Activated T-helper 2 cell treated with anti-CD3 and anti-CD28 coated beads, Interferon-gamma antibody, Interleukin-2, Interleukin-4, amounts not matched to agents 10 μg/mL and 5 μg/mL and 100 μg/mL, durations not matched to agents 14 hours and 24 hours and 36 hours (primary cell): ENCODE results near the gene SLC45A2. TPM values are rescaled to one million over a fixed set of nuclear protein-coding genes. Genes with fewer than 3 reads are reported as not detected.
"Not testable (repeated sequence)": the region's sequence is repeated elsewhere in the genome, so short reads cannot be mapped to it uniquely, and the experiment has no call there.

Experiments
- DNase-seq: peaks from one replicate; pipeline ENCODE4 v3.0.0; 2021; ENCODE audit warnings: low spot score
- H3K27ac Mint-ChIP-seq: one replicate; pipeline ENCODE4 v1.8.0; 2021; ENCODE audit warnings: mixed read lengths
- H3K27me3 Mint-ChIP-seq: one replicate; pipeline ENCODE4 v1.8.0; 2021; ENCODE audit warnings: low read depth, mixed read lengths
- H3K36me3 Mint-ChIP-seq: one replicate; pipeline ENCODE4 v1.8.0; 2021; ENCODE audit warnings: low read depth, mixed read lengths
- H3K4me1 Mint-ChIP-seq: one replicate; pipeline ENCODE4 v1.8.0; 2021; ENCODE audit warnings: low read depth, mixed read lengths
- H3K4me3 Mint-ChIP-seq: one replicate; pipeline ENCODE4 v1.8.0; 2021; ENCODE audit warnings: low read depth, mild to moderate bottlenecking, moderate library complexity, mixed read lengths
- H3K9me3 Mint-ChIP-seq: one replicate; pipeline ENCODE4 v1.8.0; 2021; ENCODE audit warnings: mixed read lengths
- intact Hi-C: fragments of 100-400 bp; cut with micrococcal nuclease; formaldehyde crosslinking; loops from one replicate; pipeline ENCODE4 v1.15.1; 2023
- total RNA-seq: library from RNA; stranded (reverse); gene quantifications from 2 replicates; pipeline ENCODE4 v1.2.3, GENCODE V29; 2022

SLC45A2 gene
- total RNA-seq, 1 donor from 2014 or later, result not detected

DNA sequence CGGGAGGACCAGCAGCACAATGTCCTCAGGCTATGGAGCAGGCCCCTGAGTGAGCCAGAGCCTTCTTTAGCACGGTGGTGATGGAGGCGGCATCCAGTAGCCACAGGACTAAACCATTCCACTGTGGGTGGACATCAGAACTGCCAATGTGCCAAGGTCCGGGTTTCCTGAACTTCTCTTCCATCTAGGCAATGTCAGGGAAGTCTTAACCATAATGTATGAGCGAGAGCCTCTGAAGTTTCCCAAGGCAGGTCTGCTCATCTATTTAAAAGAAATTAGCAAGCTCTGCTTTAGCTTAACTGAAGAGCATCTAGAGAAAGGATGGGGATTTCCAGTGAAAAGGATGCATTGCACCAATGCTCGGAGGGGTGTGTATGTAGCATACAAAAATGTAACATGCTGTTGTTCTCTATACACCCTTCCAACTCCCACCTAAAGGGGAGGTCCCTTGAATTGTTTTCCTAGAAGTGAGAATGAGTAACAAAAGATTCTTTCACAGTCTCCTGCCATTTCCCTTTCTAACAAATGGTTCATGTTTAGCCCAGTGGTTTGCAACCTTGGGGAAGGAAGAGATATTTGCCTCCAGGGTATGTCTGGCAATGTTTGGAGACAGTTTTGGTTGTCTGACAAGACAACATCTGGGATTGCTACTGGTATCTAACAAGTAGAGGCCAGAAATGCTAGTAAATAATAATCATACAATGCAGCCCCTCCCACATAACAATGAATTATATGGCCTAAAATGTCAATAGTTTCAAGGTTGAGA is 54.4 kb downstream of the SLC45A2 start:
- DNase-seq, result no peak
- H3K27ac Mint-ChIP-seq, result no peak overlapping the region
- H3K4me3 Mint-ChIP-seq, result no peak overlapping the region
- no peaks in the 10 kb centered on the region for H3K9me3 Mint-ChIP-seq
- no peaks in the 10 kb centered on the region for H3K4me1 Mint-ChIP-seq
- H3K36me3 Mint-ChIP-seq, result no peaks in the 10 kb centered on the region
- H3K27me3 Mint-ChIP-seq, result peaks cover 5% of the 10 kb centered on the region
- intact Hi-C loops, result no loop called here

DNA sequence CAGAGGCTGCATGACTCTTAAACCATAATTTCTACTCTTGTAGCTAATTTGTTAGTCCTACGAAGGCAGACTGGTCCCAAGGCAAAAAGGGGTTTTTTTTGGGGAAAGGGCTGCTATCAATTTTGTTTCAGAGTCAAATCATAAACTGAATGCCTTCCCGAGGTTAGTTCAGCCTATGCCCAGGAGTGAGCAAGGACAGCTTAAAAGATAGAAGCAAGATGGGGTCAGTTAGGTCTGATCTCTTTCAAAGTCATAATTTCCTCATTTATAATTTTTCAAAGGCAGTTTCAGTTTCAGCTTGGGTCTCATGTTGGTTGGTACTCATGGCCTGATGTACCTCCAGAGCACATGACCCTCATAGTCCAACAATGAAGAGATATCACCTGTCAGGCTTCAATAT is 56.2 kb downstream of the SLC45A2 start:
- H3K36me3 Mint-ChIP-seq, result no peaks in the 10 kb centered on the region
- H3K27ac Mint-ChIP-seq, result no peak overlapping the region
- peaks cover 6% of the 10 kb centered on the region for H3K27me3 Mint-ChIP-seq
- no peak for DNase-seq
- H3K9me3 Mint-ChIP-seq, result no peaks in the 10 kb centered on the region
- intact Hi-C loops, result no loop called here
- H3K4me1 Mint-ChIP-seq, result no peaks in the 10 kb centered on the region
- H3K4me3 Mint-ChIP-seq, result no peak overlapping the region

DNA sequence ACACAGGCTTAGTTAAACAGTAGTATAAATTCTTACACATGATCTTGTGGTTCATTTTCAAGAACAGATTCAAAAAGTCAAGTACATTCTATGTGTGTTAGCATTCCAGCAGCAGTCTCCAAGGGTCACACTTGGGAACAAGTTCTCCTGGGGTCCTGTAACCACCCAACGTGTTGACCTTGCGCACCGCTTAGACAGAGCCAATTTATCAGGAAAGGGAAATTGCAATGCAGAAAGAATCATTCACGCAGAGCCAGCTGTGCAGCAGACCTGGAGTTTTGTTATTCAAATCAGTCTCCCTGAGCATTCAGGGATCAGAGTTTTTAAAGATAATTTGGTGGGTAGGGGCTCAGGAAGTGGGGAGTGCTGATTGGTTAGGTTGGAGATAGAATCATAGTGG is 56.8 kb downstream of the SLC45A2 start:
- H3K27me3 Mint-ChIP-seq, result peaks cover 10% of the 10 kb centered on the region
- H3K9me3 Mint-ChIP-seq, result no peaks in the 10 kb centered on the region
- no peak overlapping the region for H3K27ac Mint-ChIP-seq
- no peaks in the 10 kb centered on the region for H3K4me1 Mint-ChIP-seq
- no peaks in the 10 kb centered on the region for H3K36me3 Mint-ChIP-seq
- DNase-seq, result no peak
- no peak overlapping the region for H3K4me3 Mint-ChIP-seq
- intact Hi-C loops, result no loop called here

DNA sequence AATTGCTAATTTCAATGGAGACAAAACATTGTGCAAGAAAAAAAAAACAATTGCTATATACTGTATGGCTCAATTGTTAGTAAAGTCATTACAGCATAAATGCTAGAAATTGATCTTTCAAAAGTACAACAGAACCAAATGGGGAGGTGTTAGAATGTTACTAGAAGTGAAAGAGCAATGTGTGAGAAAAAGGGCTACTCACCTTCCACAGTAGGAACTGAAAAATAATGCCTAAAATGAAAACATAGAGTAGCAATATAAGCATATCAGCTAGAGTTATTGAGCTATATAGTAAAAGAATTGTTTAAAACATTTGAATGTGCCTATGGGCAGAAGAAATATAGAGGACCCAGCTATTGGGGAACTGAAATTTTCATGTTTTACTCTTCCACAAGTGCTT is 59.2 kb downstream of the SLC45A2 start:
- Mint-ChIP-seq H3K36me3 (no peaks in the 10 kb centered on the region), H3K4me3 (no peak overlapping the region), H3K9me3 (no peaks in the 10 kb centered on the region), H3K27ac (no peak overlapping the region), H3K27me3 (peaks cover 12% of the 10 kb centered on the region), H3K4me1 (no peaks in the 10 kb centered on the region)
- intact Hi-C loops, result no loop called here
- no peak for DNase-seq

DNA sequence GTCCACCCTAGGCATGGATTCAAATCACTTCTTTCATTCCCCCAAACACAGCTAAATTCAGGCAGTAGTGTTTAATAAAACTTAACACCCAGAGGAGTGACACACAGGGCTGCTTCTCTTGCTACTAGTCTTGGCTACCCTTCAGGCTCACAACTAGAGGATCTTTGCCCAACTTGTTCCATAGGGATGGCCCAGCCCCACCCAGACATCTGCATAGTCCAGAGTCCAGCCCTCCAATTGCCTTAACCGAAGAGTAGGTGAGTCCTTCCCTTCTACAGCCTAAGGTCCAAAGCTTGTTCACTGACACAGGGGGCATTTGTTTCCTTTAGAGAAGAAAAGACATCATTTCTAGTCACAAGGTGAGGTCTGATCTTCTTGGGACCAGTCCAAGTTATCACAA is 63.5 kb downstream of the SLC45A2 start:
- H3K36me3 Mint-ChIP-seq, result no peaks in the 10 kb centered on the region
- no peak overlapping the region for H3K27ac Mint-ChIP-seq
- H3K27me3 Mint-ChIP-seq, result peaks cover 12% of the 10 kb centered on the region
- no peak overlapping the region for H3K4me3 Mint-ChIP-seq
- intact Hi-C loops, result no loop called here
- peaks cover 17% of the 10 kb centered on the region for H3K9me3 Mint-ChIP-seq
- no peaks in the 10 kb centered on the region for H3K4me1 Mint-ChIP-seq
- no peak for DNase-seq

DNA sequence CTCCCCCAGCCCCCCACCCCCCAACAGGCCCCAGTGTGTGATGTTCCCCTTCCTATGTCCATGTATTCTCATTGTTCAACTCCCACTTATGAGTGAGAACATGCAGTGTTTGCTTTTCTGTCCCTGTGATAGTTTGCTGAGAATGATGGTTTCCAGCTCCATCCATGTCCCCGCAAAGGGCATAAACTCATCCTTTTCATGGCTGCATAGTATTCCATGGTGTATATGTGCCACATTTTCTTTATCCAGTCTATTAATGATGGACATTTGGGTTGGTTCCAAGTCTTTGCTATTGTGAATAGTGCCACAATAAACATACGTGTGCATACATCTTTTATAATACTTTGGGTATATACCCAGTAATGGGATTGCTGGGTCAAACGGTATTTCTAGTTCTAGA is 69.6 kb downstream of the SLC45A2 start:
- intact Hi-C loops, H3K4me1 Mint-ChIP-seq, H3K27ac Mint-ChIP-seq, DNase-seq, H3K4me3 Mint-ChIP-seq, H3K36me3 Mint-ChIP-seq, H3K27me3 Mint-ChIP-seq: not testable (repeated sequence)
- H3K9me3 Mint-ChIP-seq, result peaks cover 25% of the 10 kb centered on the region

DNA sequence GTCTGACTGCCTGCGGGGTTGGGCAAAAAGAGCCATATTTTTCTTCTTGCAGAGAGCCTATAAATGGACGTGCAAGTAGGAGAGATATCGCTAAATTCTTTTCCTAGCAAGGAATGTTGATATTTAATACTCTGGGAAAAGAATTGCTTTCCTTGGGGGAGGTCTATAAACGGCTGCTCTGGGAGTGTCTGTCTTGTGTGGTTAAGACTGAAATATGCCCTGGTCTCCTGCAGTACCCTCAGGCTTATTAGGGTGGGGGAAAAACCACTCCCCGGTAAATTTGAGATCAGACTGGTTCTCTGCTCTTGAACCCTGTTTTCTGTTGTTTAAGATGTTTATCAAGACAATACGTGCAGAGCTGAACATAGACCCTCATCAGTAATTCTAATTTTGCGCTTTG is 78.2 kb downstream of the SLC45A2 start:
- H3K27ac Mint-ChIP-seq, H3K4me1 Mint-ChIP-seq, H3K36me3 Mint-ChIP-seq, H3K27me3 Mint-ChIP-seq, intact Hi-C loops, H3K4me3 Mint-ChIP-seq, DNase-seq: not testable (repeated sequence)
- peaks cover 27% of the 10 kb centered on the region for H3K9me3 Mint-ChIP-seq

DNA sequence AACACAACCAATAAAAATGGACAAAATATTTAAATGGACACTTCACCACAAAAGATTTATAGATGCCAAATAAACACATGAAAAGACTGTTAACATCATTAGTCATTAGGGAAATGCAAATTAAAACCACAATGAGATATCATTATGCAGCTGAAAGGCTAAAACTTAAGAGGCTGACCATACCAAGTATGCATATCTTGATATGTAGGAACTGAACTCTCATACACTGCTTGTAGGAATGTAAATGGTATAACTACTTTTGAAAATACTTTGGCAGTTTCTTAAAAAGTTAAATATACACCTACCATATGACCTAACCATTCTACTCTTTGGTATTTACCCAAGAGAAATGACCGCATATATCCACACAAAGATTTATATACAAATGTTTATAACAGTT is 79.1 kb downstream of the SLC45A2 start:
- Mint-ChIP-seq H3K27me3 (no peaks in the 10 kb centered on the region), H3K27ac (no peak overlapping the region), H3K4me3 (no peak overlapping the region), H3K4me1 (no peaks in the 10 kb centered on the region), H3K9me3 (peaks cover 27% of the 10 kb centered on the region), H3K36me3 (no peaks in the 10 kb centered on the region)
- DNase-seq, result no peak
- intact Hi-C loops, result no loop called here

DNA sequence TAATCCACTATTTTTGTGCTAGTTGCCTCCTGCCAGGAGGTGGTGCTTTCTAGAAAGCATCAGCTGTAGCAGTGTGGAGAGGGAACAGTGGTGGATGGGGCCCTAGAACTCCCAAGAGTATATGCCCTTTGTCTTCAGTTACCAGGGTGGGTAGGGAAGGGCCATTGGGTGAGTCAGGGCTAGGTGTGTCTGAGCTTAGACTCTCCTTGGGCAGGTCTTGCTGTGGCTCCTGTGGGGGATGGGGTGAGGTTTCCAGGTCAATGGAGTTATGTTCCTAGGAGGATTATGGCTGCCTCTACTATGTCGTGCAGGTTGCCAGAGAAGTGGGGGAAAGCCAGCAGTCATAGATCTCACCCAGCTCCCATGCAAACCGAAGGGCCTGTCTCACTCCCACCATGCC is 81.4 kb downstream of the SLC45A2 start:
- Mint-ChIP-seq H3K9me3 (peaks cover 27% of the 10 kb centered on the region), H3K4me3 (no peak overlapping the region), H3K27me3 (no peaks in the 10 kb centered on the region), H3K4me1 (no peaks in the 10 kb centered on the region), H3K36me3 (no peaks in the 10 kb centered on the region), H3K27ac (no peak overlapping the region)
- intact Hi-C loops, result no loop called here
- DNase-seq, result no peak

DNA sequence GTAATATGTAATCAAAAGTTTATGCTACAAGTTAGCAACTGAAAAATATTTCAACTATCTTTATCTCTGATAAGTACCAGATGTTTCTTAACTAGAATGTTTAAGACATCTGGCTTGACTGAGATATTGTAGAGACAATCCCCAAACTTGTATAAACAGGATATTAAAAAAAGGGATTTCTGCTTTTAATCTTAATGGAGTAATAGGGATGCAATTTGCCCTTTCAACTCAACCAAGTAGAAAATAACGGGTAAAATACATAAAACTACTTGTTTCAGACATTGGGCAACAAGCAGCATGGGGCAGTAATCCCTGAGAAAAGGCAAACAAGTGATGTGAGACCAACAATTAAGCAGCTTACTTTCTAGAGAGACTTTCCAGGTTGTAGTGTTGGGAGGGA is 83.3 kb downstream of the SLC45A2 start:
- Mint-ChIP-seq H3K4me3 (no peak overlapping the region), H3K36me3 (no peaks in the 10 kb centered on the region), H3K27ac (no peak overlapping the region), H3K27me3 (peaks cover 10% of the 10 kb centered on the region), H3K9me3 (peaks cover 12% of the 10 kb centered on the region), H3K4me1 (no peaks in the 10 kb centered on the region)
- DNase-seq, result no peak
- intact Hi-C loops, result no loop called here

Other genes with a start within 250 kb of the SLC45A2 start
- not detected in 2 replicates for gene ADAMTS12, start 92.7 kb downstream of the SLC45A2 start, total RNA-seq
- gene RXFP3, start 48.3 kb downstream of the SLC45A2 start, total RNA-seq, result not detected in 2 replicates
- gene AMACR, start 23.4 kb upstream of the SLC45A2 start, total RNA-seq, result 8.3 and 9.0 TPM in 2 replicates
- 1.5 and 1.7 TPM in 2 replicates for gene C1QTNF3, start 58.5 kb upstream of the SLC45A2 start, total RNA-seq